Effector CD8-positive, alpha-beta T cell (primary cell): Measurements from ENCODE around the gene LY9.

Experiments used
- DNase-seq: peaks from one replicate; lab custom pipeline; 2025; lab: John Stamatoyannopoulos, UW

Gene LY9

GRCh38 chr1:160836981-160837557 lies 41.1 kb downstream of the LY9 start:
- DNase-seq = no peak

GRCh38 chr1:160837558-160838205 lies 41.7 kb downstream of the LY9 start:
- peak; percentile 58 for DNase-seq

- DNase-seq = no peak
These were observed 42.9 kb downstream of the LY9 start for GRCh38 chr1:160838888-160839287.

GRCh38 chr1:160839746-160840145 lies 43.8 kb downstream of the LY9 start:
- DNase-seq = no peak

- DNase-seq = no peak
These were observed 45.1 kb downstream of the LY9 start for GRCh38 chr1:160841079-160841478.

GRCh38 chr1:160844447-160845232 lies 48.7 kb downstream of the LY9 start:
- no peak for DNase-seq

GRCh38 chr1:160846281-160846680 lies 50.3 kb downstream of the LY9 start:
- no peak for DNase-seq

- DNase-seq = no peak
These were observed 54.6 kb downstream of the LY9 start for GRCh38 chr1:160850541-160850940.

GRCh38 chr1:160850993-160851392 lies 55.0 kb downstream of the LY9 start:
- DNase-seq = no peak

GRCh38 chr1:160853014-160853413 lies 57.0 kb downstream of the LY9 start:
- DNase-seq = no peak

- no peak for DNase-seq
These were observed 57.8 kb downstream of the LY9 start for GRCh38 chr1:160853754-160854153.

GRCh38 chr1:160855181-160855981 lies 59.4 kb downstream of the LY9 start:
- no peak for DNase-seq

GRCh38 chr1:160858097-160858496 lies 62.1 kb downstream of the LY9 start:
- no peak for DNase-seq

GRCh38 chr1:160858507-160858906 lies 62.5 kb downstream of the LY9 start:
- no peak for DNase-seq

GRCh38 chr1:160859166-160859565 lies 63.2 kb downstream of the LY9 start:
- DNase-seq = no peak

- no peak for DNase-seq
These were observed 65.0 kb downstream of the LY9 start for GRCh38 chr1:160860840-160861505.

GRCh38 chr1:160862203-160863060 lies 66.5 kb downstream of the LY9 start, which contains the start of gene CD244:
Gene CD244, minus strand, starts transcription at chr1:160862887. Its CDS starts 210 bp downstream, at chr1:160862677.
- no peak for DNase-seq

GRCh38 chr1:160863061-160863773 lies 67.2 kb downstream of the LY9 start:
- no peak for DNase-seq

GRCh38 chr1:160863774-160864131 lies 67.8 kb downstream of the LY9 start:
- no peak for DNase-seq

- no peak for DNase-seq
These were observed 68.2 kb downstream of the LY9 start for GRCh38 chr1:160864173-160864572.
